ENCODE results near the gene ABCA1.

ABCA1 gene

DNA sequence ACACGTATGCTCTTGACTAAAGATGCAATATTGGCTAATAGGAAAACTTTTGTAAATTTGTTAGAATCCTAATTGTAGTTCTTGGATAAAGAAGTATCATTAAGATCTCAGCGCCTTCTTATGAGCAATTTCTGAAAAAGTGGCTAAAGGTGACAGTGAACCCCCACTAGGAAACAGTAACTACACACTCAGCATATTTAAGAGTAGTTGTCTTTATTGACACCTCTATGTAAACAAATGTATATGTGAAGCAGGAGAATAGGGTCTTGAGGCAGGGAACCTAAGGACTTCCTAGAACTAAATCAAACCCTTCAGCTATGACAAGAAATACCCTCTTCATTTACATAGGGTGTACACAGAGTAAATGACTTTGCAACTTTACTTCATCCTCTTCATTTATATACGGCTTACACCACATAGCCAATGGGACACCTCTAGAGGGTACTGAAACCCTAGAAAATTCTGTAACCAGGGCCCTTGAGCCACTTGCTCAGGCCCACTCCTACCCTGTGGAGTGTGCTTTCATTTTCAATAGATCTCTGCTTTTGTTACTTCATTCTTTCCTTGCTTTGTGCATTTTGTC lies 177.7 kb downstream of the ABCA1 start:
- H3K4me3 ChIP-seq (ENCODE audit: insufficient read depth, low read depth, low read length, poor library complexity, severe bottlenecking): no peak overlapping the region
- peaks cover 5% of the 10 kb centered on the region for H3K4me1 ChIP-seq (ENCODE audit: control insufficient read depth, insufficient read depth, low read length, poor library complexity, severe bottlenecking)
- no peak overlapping the region for H3K27ac ChIP-seq (ENCODE audit: insufficient read depth, low read length, poor library complexity, severe bottlenecking)
- H3K27me3 ChIP-seq (replicated peaks; ENCODE audit: control insufficient read depth, insufficient read depth, low read length, poor library complexity, severe bottlenecking): no peaks in the 10 kb centered on the region
- no peaks in the 10 kb centered on the region for H3K9me3 ChIP-seq (ENCODE audit: control insufficient read depth, low read length)
- DNase-seq: no peak
- peaks cover 3% of the 10 kb centered on the region for H3K36me3 ChIP-seq (ENCODE audit: control insufficient read depth, insufficient read depth, low read length)

GRCh38 chr9:104748359-104749031 lies 179.5 kb downstream of the ABCA1 start:
- H3K27ac ChIP-seq (ENCODE audit: insufficient read depth, low read length, poor library complexity, severe bottlenecking): peak overlapping the region; percentile 84
- peaks cover 5% of the 10 kb centered on the region for H3K4me1 ChIP-seq (ENCODE audit: control insufficient read depth, insufficient read depth, low read length, poor library complexity, severe bottlenecking)
- no peak for DNase-seq

GRCh38 chr9:104747565-104748358 lies 180.2 kb downstream of the ABCA1 start, which contains the start of gene NIPSNAP3A:
Gene NIPSNAP3A, plus strand, starts transcription at chr9:104747683. Its CDS starts 110 bp downstream, at chr9:104747793.
- H3K4me3 ChIP-seq (ENCODE audit: insufficient read depth, low read depth, low read length, poor library complexity, severe bottlenecking): peak within 1 kb of the TSS; percentile 72

More at GRCh38 chr9:104748359-104749031, 179.5 kb downstream of the ABCA1 start:
- Histone ChIP-seq H3K36me3 (ENCODE audit: control insufficient read depth, insufficient read depth, low read length) (no peaks in the 10 kb centered on the region), H3K9me3 (ENCODE audit: control insufficient read depth, low read length) (no peaks in the 10 kb centered on the region), H3K27me3 (replicated peaks; ENCODE audit: control insufficient read depth, insufficient read depth, low read length, poor library complexity, severe bottlenecking) (no peaks in the 10 kb centered on the region), H3K4me3 (ENCODE audit: insufficient read depth, low read depth, low read length, poor library complexity, severe bottlenecking) (peak overlapping the region; percentile 72)

GRCh38 chr9:104747245-104747564 lies 180.8 kb downstream of the ABCA1 start:
- Histone ChIP-seq H3K4me1 (ENCODE audit: control insufficient read depth, insufficient read depth, low read length, poor library complexity, severe bottlenecking) (peaks cover 5% of the 10 kb centered on the region), H3K27me3 (replicated peaks; ENCODE audit: control insufficient read depth, insufficient read depth, low read length, poor library complexity, severe bottlenecking) (no peaks in the 10 kb centered on the region), H3K4me3 (ENCODE audit: insufficient read depth, low read depth, low read length, poor library complexity, severe bottlenecking) (peak overlapping the region; percentile 72), H3K27ac (ENCODE audit: insufficient read depth, low read length, poor library complexity, severe bottlenecking) (peak overlapping the region; percentile 84), H3K36me3 (ENCODE audit: control insufficient read depth, insufficient read depth, low read length) (no peaks in the 10 kb centered on the region), H3K9me3 (ENCODE audit: control insufficient read depth, low read length) (no peaks in the 10 kb centered on the region)
- DNase-seq: no peak

More at GRCh38 chr9:104747565-104748358, 180.2 kb downstream of the ABCA1 start, which contains the start of gene NIPSNAP3A:
- Histone ChIP-seq H3K9me3 (ENCODE audit: control insufficient read depth, low read length) (no peaks in the 10 kb centered on the region), H3K27me3 (replicated peaks; ENCODE audit: control insufficient read depth, insufficient read depth, low read length, poor library complexity, severe bottlenecking) (no peaks in the 10 kb centered on the region), H3K36me3 (ENCODE audit: control insufficient read depth, insufficient read depth, low read length) (no peaks in the 10 kb centered on the region), H3K4me1 (ENCODE audit: control insufficient read depth, insufficient read depth, low read length, poor library complexity, severe bottlenecking) (peaks cover 5% of the 10 kb centered on the region), H3K27ac (ENCODE audit: insufficient read depth, low read length, poor library complexity, severe bottlenecking) (peak within 1 kb of the TSS; percentile 84)
- peak; percentile 74 to 79 (median 77) for DNase-seq

DNA sequence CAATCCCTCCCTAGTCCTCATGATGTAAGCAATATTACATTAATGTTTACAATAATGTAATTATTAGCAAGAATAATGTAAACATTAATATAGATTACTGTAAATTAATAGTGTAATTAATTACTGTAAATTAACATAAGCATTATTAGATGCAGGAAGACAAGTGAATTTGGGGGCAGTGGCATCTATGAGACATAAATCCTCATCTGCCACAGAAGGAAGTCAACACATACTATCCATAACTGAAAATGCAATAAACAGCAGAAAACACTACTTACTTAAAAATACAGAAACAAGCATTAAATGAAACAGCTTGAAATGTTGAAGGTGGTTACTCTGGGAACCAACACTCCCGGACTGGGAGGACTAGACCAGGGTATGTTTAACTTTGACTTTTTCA lies 181.2 kb downstream of the ABCA1 start:
- DNase-seq: no peak
- Histone ChIP-seq H3K36me3 (ENCODE audit: control insufficient read depth, insufficient read depth, low read length) (no peaks in the 10 kb centered on the region), H3K27ac (ENCODE audit: insufficient read depth, low read length, poor library complexity, severe bottlenecking) (peak overlapping the region; percentile 84), H3K4me3 (ENCODE audit: insufficient read depth, low read depth, low read length, poor library complexity, severe bottlenecking) (peak overlapping the region; percentile 72), H3K9me3 (ENCODE audit: control insufficient read depth, low read length) (no peaks in the 10 kb centered on the region), H3K4me1 (ENCODE audit: control insufficient read depth, insufficient read depth, low read length, poor library complexity, severe bottlenecking) (peaks cover 5% of the 10 kb centered on the region), H3K27me3 (replicated peaks; ENCODE audit: control insufficient read depth, insufficient read depth, low read length, poor library complexity, severe bottlenecking) (no peaks in the 10 kb centered on the region)

DNA sequence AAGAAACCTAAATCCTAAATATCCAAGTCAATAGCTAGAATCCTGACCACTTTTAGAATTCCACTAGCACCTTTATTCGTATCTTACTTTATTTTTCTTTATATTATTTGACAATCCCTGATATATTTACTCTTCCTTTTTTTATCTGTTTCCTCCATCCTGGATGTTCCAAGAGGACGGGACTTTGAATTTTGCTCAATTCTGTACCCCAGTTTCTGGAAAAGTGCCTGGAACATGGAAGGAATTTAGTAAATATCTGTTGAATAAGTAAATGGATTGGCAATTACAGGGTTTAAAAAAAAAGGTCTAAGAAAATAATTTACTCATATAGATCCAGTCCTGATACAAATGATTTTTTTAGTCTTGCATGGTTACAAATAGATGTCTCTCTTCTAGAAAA lies 181.7 kb downstream of the ABCA1 start:
- Histone ChIP-seq H3K36me3 (ENCODE audit: control insufficient read depth, insufficient read depth, low read length) (no peaks in the 10 kb centered on the region), H3K27me3 (replicated peaks; ENCODE audit: control insufficient read depth, insufficient read depth, low read length, poor library complexity, severe bottlenecking) (no peaks in the 10 kb centered on the region), H3K9me3 (ENCODE audit: control insufficient read depth, low read length) (no peaks in the 10 kb centered on the region), H3K4me3 (ENCODE audit: insufficient read depth, low read depth, low read length, poor library complexity, severe bottlenecking) (no peak overlapping the region), H3K4me1 (ENCODE audit: control insufficient read depth, insufficient read depth, low read length, poor library complexity, severe bottlenecking) (peaks cover 5% of the 10 kb centered on the region), H3K27ac (ENCODE audit: insufficient read depth, low read length, poor library complexity, severe bottlenecking) (no peak overlapping the region)
- no peak for DNase-seq

GRCh38 chr9:104745852-104746251 lies 182.1 kb downstream of the ABCA1 start:
- Histone ChIP-seq H3K27me3 (replicated peaks; ENCODE audit: control insufficient read depth, insufficient read depth, low read length, poor library complexity, severe bottlenecking) (no peaks in the 10 kb centered on the region), H3K4me1 (ENCODE audit: control insufficient read depth, insufficient read depth, low read length, poor library complexity, severe bottlenecking) (peaks cover 5% of the 10 kb centered on the region), H3K27ac (ENCODE audit: insufficient read depth, low read length, poor library complexity, severe bottlenecking) (no peak overlapping the region), H3K4me3 (ENCODE audit: insufficient read depth, low read depth, low read length, poor library complexity, severe bottlenecking) (no peak overlapping the region), H3K36me3 (ENCODE audit: control insufficient read depth, insufficient read depth, low read length) (no peaks in the 10 kb centered on the region), H3K9me3 (ENCODE audit: control insufficient read depth, low read length) (no peaks in the 10 kb centered on the region)
- no peak for DNase-seq

DNA sequence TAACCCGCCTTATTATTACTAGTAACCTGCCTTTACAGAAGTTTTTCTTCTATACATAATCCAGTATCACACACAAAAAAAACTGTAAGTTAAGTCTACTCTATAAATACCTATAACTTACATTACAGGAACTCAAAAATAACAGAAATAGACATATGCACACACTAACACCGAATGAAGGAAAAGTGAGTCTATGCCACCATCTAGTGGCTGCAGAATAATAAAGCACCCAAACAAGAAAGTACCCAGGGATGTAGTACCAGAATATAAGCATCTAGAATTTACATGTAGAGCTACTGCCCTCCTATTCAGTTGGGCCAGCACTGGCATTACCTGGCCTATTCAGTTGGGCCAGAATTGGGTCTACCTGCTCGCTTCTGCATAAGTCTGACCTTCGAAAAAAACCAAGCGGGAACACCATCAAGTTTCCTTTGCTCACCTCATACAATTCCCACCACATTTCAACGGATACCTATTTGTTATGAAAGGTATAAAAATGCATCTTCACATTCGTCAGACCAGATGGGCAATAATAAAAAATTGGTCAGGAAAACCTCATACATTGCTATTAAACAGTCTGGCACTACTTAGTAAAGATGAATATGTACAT lies 184.5 kb downstream of the ABCA1 start:
- Histone ChIP-seq H3K27ac (ENCODE audit: insufficient read depth, low read length, poor library complexity, severe bottlenecking) (no peak overlapping the region), H3K9me3 (ENCODE audit: control insufficient read depth, low read length) (no peaks in the 10 kb centered on the region), H3K4me3 (ENCODE audit: insufficient read depth, low read depth, low read length, poor library complexity, severe bottlenecking) (no peak overlapping the region), H3K27me3 (replicated peaks; ENCODE audit: control insufficient read depth, insufficient read depth, low read length, poor library complexity, severe bottlenecking) (no peaks in the 10 kb centered on the region), H3K36me3 (ENCODE audit: control insufficient read depth, insufficient read depth, low read length) (no peaks in the 10 kb centered on the region), H3K4me1 (ENCODE audit: control insufficient read depth, insufficient read depth, low read length, poor library complexity, severe bottlenecking) (peaks cover 5% of the 10 kb centered on the region)
- DNase-seq: no peak

- Histone ChIP-seq H3K36me3 (ENCODE audit: control insufficient read depth, insufficient read depth, low read length) (no peaks in the 10 kb centered on the region), H3K4me3 (ENCODE audit: insufficient read depth, low read depth, low read length, poor library complexity, severe bottlenecking) (no peak overlapping the region), H3K9me3 (ENCODE audit: control insufficient read depth, low read length) (no peaks in the 10 kb centered on the region), H3K27ac (ENCODE audit: insufficient read depth, low read length, poor library complexity, severe bottlenecking) (no peak overlapping the region), H3K4me1 (ENCODE audit: control insufficient read depth, insufficient read depth, low read length, poor library complexity, severe bottlenecking) (no peaks in the 10 kb centered on the region), H3K27me3 (replicated peaks; ENCODE audit: control insufficient read depth, insufficient read depth, low read length, poor library complexity, severe bottlenecking) (no peaks in the 10 kb centered on the region)
- DNase-seq: no peak
Observed at GRCh38 chr9:104740621-104741020, 187.3 kb downstream of the ABCA1 start.

All from effector memory CD4-positive, alpha-beta T cell (primary cell).